ENCODE results near the gene JAGN1. TPM values are rescaled to one million over a fixed set of nuclear protein-coding genes. Genes with fewer than 3 reads are reported as not detected.
A peak's percentile ranks its signal among the peaks of the same experiment; 100 is the strongest.

Gene JAGN1
- total and polyA plus RNA-seq, 9 of the 15 experiments (the other 6 are each of a cell fraction or from before 2014, with no cell fraction given) = 31.6 to 77.8 (median 40.3) TPM

DNA sequence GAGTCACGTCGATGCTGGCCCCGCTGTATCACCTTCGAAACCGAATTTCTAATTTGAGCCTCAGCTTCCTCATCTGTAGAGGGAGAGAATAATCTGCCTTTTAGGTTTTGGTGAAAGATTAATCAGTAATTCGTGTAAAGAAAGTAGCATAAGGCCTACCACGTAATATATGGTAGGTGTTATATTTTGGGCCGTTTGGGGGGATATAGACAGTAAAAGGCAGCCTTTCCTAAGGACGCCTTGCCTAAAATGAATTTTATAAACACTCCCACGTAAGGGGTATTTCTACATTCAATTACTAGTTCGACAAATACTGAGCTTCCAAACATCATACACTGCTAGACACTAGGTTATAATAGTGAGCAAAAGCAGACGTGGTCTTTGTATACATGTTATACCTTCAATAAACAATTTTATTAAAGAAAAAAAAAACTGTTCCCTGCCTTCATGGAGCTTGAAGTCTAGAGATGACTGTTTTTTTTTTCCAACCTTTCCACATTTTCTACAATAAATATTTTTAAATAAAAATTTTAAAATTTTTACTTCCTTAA is 737 bp downstream of the JAGN1 start (continued):
- TF ChIP-seq, protein P1, sequence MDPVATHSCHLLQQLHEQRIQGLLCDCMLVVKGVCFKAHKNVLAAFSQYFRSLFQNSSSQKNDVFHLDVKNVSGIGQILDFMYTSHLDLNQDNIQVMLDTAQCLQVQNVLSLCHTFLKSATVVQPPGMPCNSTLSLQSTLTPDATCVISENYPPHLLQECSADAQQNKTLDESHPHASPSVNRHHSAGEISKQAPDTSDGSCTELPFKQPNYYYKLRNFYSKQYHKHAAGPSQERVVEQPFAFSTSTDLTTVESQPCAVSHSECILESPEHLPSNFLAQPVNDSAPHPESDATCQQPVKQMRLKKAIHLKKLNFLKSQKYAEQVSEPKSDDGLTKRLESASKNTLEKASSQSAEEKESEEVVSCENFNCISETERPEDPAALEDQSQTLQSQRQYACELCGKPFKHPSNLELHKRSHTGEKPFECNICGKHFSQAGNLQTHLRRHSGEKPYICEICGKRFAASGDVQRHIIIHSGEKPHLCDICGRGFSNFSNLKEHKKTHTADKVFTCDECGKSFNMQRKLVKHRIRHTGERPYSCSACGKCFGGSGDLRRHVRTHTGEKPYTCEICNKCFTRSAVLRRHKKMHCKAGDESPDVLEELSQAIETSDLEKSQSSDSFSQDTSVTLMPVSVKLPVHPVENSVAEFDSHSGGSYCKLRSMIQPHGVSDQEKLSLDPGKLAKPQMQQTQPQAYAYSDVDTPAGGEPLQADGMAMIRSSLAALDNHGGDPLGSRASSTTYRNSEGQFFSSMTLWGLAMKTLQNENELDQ (CRISPR knock-in tag; IDR thresholded peaks at IDR 0.05; ENCODE audit: borderline replicate concordance) = 0 out of 2 replicates have a peak, but pooled peaks have one; percentile 89
- TF ChIP-seq, protein P2, sequence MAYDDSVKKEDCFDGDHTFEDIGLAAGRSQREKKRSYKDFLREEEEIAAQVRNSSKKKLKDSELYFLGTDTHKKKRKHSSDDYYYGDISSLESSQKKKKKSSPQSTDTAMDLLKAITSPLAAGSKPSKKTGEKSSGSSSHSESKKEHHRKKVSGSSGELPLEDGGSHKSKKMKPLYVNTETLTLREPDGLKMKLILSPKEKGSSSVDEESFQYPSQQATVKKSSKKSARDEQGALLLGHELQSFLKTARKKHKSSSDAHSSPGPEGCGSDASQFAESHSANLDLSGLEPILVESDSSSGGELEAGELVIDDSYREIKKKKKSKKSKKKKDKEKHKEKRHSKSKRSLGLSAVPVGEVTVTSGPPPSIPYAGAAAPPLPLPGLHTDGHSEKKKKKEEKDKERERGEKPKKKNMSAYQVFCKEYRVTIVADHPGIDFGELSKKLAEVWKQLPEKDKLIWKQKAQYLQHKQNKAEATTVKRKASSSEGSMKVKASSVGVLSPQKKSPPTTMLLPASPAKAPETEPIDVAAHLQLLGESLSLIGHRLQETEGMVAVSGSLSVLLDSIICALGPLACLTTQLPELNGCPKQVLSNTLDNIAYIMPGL (CRISPR knock-in tag; IDR thresholded peaks at IDR 0.05) = no peak; the same call in 1 of the 2 replicates
- TF ChIP-seq GABPB1 (CRISPR knock-in tag; IDR thresholded peaks at IDR 0.05) (no peak), CHD1 (IDR thresholded peaks at IDR 0.05; ENCODE audit: low read length) (peak; percentile 27), RNF2 (IDR thresholded peaks at IDR 0.05) (no peak), BRD9 (IDR thresholded peaks at IDR 0.05; ENCODE audit: low read depth, partially characterized antibody) (no peak), ZHX1 (conservative IDR thresholded peaks at IDR 0.05; ENCODE audit: low read length) (0 out of 2 replicates have a peak, but pooled peaks have one; percentile 3), ZNF699 (CRISPR knock-in tag; IDR thresholded peaks at IDR 0.05; ENCODE audit: insufficient replicate concordance) (no peak), FOXP4 (CRISPR knock-in tag; IDR thresholded peaks at IDR 0.05; ENCODE audit: borderline replicate concordance) (0 out of 2 replicates have a peak, but pooled peaks have one; percentile 16), ELF1 (tag; IDR thresholded peaks at IDR 0.05) (no peak), ZNF23 (CRISPR knock-in tag; IDR thresholded peaks at IDR 0.05) (no peak), POLR2A (conservative IDR thresholded peaks at IDR 0.05) (no peak), KDM4B (IDR thresholded peaks at IDR 0.05; ENCODE audit: borderline replicate concordance in 2 of 2, low read depth in 1 of 2) (no peak), ZNF584 (CRISPR knock-in tag; IDR thresholded peaks at IDR 0.05; ENCODE audit: low read depth) (no peak), HSF4 (CRISPR knock-in tag; IDR thresholded peaks at IDR 0.05; ENCODE audit: borderline replicate concordance) (no peak), PHF20 (IDR thresholded peaks at IDR 0.05; ENCODE audit: partially characterized antibody) (no peak)

All from K562 (cell line).